HFFc6 (cell line): ENCODE measurements around the gene MAST4. TPM values are rescaled to one million over a fixed set of nuclear protein-coding genes. Genes with fewer than 3 reads are reported as not detected.

Source experiments
- DNase-seq: peaks from one replicate; pipeline ENCODE4 v3.0.0-alpha.2; 2018
- H3K27ac Mint-ChIP-seq: 2 replicates; pipeline ENCODE4 v1.8.0; 2020; ENCODE audit warnings: mild to moderate bottlenecking, mixed read lengths
- H3K27me3 Mint-ChIP-seq: 2 replicates; pipeline ENCODE4 v1.8.0; 2021; ENCODE audit warnings: mild to moderate bottlenecking, moderate library complexity, mixed read lengths; ENCODE audit not compliant: insufficient read depth
- H3K36me3 Mint-ChIP-seq: 2 replicates; pipeline ENCODE4 v1.8.0; 2021; ENCODE audit warnings: low read depth, mixed read lengths
- H3K4me1 Mint-ChIP-seq: 2 replicates; pipeline ENCODE4 v1.8.0; 2020; ENCODE audit warnings: low read depth, mixed read lengths
- H3K4me3 Mint-ChIP-seq: 2 replicates; pipeline ENCODE4 v1.8.0; 2020; ENCODE audit warnings: mild to moderate bottlenecking, moderate library complexity, mixed read lengths
- H3K9me3 Mint-ChIP-seq: 2 replicates; pipeline ENCODE4 v1.8.0; 2020; ENCODE audit warnings: mild to moderate bottlenecking, mixed read lengths
- CTCF ChIP-seq: fragments of 200-600 bp; sonication (generic); IDR thresholded peaks from 2 replicates; pipeline ENCODE4 v1.5.0; 2021; ENCODE audit warnings: antibody characterized with exemption, mild to moderate bottlenecking
- total RNA-seq, 6 experiments: library from RNA; stranded (reverse); fragmentation: NEBNext Ultra II Directional; extraction: Animal tissue kit (Norgen Biotek cat#: 25700); gene quantifications; 2 replicates in 1 of 6; 3 replicates in 5 of 6; pipeline ENCODE4 v1.2.3, GENCODE V29; 2021

MAST4 gene
- total RNA-seq, 6 experiments from 2014 or later, result 3.0 to 5.6 (median 3.9) TPM

DNA sequence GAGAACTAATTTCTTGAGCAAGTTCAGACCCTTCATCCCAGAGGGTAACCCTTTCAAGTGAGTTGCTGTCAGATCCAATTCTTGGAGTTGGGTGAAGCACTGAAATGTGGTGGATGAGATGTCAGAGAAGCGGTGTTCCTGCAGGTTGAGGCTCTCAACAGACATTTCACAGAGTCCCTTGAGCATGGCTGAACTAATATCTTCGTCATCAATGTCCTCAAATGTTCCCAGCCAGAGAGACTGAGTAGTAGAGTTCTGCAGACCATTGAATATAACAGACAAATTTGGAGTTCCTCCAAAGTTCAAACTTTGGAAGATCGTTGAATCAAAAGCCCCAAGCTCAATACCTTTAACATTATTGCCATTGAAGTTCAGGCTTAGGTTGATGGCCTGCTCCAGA is 587.7 kb downstream of the MAST4 start:
- H3K4me3 Mint-ChIP-seq, result no peak overlapping the region
- H3K27ac Mint-ChIP-seq, result no peak overlapping the region
- DNase-seq, result no peak
- H3K27me3 Mint-ChIP-seq, result peaks cover 2% of the 10 kb centered on the region
- TF ChIP-seq CTCF, result no peak
- no peaks in the 10 kb centered on the region for H3K9me3 Mint-ChIP-seq
- H3K36me3 Mint-ChIP-seq, result no peaks in the 10 kb centered on the region
- peaks cover 15% of the 10 kb centered on the region for H3K4me1 Mint-ChIP-seq

DNA sequence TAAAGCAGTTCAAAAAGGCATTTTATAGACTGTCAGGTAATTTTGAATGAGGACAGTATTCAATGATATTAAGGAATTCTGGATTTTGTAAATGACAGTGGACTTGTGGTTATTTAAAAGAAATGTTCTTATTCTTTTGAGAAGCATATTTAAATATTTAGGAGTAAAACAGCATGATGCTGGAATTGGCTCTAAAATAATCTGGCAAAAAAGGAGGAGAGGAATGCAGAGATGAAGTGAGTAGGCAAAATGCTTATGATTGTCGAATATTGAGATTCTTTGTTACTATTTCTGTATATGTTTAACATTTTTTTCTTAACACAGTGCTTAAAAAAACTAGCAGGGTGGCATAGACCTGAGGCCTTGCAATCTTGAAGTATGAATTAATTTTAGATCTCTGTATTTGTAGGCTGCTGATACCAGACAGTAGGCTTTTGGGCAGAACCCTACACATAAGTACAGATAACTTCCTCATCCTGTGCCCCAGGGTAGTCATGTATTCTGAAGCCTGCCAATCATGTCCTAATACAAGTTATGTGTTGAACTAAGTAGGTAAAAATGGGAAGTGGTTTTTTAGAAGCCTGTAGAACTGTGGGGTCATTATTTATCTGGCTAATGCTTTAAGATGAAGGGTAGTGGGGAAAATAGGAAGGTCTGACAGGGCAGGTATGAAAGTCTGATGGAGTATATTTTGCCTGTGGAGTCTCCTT is 591.0 kb downstream of the MAST4 start:
- TF ChIP-seq CTCF, result no peak
- Mint-ChIP-seq H3K4me3 (no peak overlapping the region), H3K4me1 (peaks cover 15% of the 10 kb centered on the region), H3K36me3 (no peaks in the 10 kb centered on the region), H3K27me3 (no peaks in the 10 kb centered on the region; the same call in none of the 2 replicates), H3K27ac (no peak overlapping the region), H3K9me3 (no peaks in the 10 kb centered on the region)
- no peak for DNase-seq

- H3K4me3 Mint-ChIP-seq, result no peak overlapping the region
- DNase-seq, result no peak
- H3K27ac Mint-ChIP-seq, result no peak overlapping the region
- H3K27me3 Mint-ChIP-seq, result no peaks in the 10 kb centered on the region; the same call in none of the 2 replicates
- no peaks in the 10 kb centered on the region for H3K9me3 Mint-ChIP-seq
- no peaks in the 10 kb centered on the region for H3K36me3 Mint-ChIP-seq
- TF ChIP-seq CTCF, result no peak
- H3K4me1 Mint-ChIP-seq, result peaks cover 5% of the 10 kb centered on the region
These were observed 592.3 kb downstream of the MAST4 start for GRCh38 chr5:67188274-67189078.

DNA sequence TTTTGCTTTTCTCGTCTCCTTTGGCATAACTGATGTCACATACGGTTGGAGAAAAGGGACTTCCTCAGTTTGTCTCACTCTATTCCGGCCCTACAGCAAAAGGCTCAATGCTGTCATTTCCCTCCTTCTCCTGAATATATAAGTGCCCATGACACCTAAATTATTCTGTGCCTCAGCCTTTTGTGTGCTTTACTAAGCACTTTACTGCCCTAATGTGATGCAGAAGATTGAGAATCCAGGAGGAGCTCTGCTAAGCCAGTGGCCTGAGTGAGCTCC is 592.8 kb downstream of the MAST4 start:
- no peak for TF ChIP-seq CTCF
- Mint-ChIP-seq H3K4me3 (no peak overlapping the region), H3K36me3 (no peaks in the 10 kb centered on the region), H3K27me3 (peaks cover 2% of the 10 kb centered on the region), H3K27ac (no peak overlapping the region), H3K4me1 (peaks cover 5% of the 10 kb centered on the region), H3K9me3 (no peaks in the 10 kb centered on the region)
- DNase-seq, result no peak

DNA sequence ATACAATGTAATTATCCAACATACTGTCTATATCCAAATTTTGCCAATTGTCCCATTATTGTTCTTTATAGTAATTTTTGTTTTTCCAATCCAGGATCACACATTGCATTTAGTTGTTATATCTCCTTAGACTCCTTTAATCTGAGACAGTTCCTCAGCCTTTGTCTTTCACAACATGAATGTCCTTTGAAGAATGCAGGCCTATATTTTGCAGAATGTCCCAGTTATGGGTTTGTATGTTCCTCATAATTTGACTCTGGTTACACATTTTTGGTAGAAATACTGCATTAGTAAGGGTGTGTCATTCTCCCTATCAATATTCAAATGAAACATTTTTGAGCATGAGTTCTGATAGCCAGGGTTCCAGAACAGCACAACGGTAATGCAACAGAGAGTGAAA is 593.7 kb downstream of the MAST4 start:
- no peak for TF ChIP-seq CTCF
- Mint-ChIP-seq H3K4me3 (no peak overlapping the region), H3K27ac (no peak overlapping the region), H3K36me3 (no peaks in the 10 kb centered on the region), H3K4me1 (peaks cover 5% of the 10 kb centered on the region), H3K9me3 (no peaks in the 10 kb centered on the region), H3K27me3 (peaks cover 6% of the 10 kb centered on the region)
- no peak for DNase-seq
